Renal cortical epithelial cell (primary cell): Measurements from ENCODE around the gene BTK. TPM values are rescaled to one million over a fixed set of nuclear protein-coding genes. Genes with fewer than 3 reads are reported as not detected.
"Not testable (repeated sequence)": the region's sequence is repeated elsewhere in the genome, so short reads cannot be mapped to it uniquely, and the experiment has no call there.

ENCODE experiments used
- DNase-seq: peaks from one replicate; pipeline ENCODE4 v3.0.0-alpha.2; 2011; ENCODE audit warnings: low read depth
- total RNA-seq: library from RNA; depleted of rRNA; stranded (reverse); fragments of >200 nt; gene quantifications from 2 replicates; pipeline ENCODE4 v1.2.3, GENCODE V29; 2014

BTK gene
- total RNA-seq, 1 donor from 2014 or later, result not detected

GRCh38 chrX:101337776-101338271 is 48.2 kb downstream of the BTK start:
- no peak for DNase-seq

GRCh38 chrX:101334310-101334709 is 51.7 kb downstream of the BTK start:
- not testable (repeated sequence) for DNase-seq

- DNase-seq, result not testable (repeated sequence)
These were observed 59.4 kb downstream of the BTK start for GRCh38 chrX:101326600-101326999.

GRCh38 chrX:101303790-101304189 is 82.2 kb downstream of the BTK start:
- no peak for DNase-seq

Other genes starting within 250 kb of the BTK start
- 0.05 TPM in 1 of 2 replicates, not detected in the other for gene DRP2, start 166.4 kb downstream of the BTK start, total RNA-seq
- 0.10 TPM in 1 of 2 replicates, not detected in the other for gene TAF7L, start 94.9 kb downstream of the BTK start, total RNA-seq
- gene TIMM8A, start 37.4 kb downstream of the BTK start, total RNA-seq, result 1.2 and 10.7 TPM in 2 replicates
- gene RPL36A, start 4.8 kb upstream of the BTK start, total RNA-seq, result 807 and 955 TPM in 2 replicates
- 44.4 and 81.1 TPM in 2 replicates for gene GLA, start 21.7 kb upstream of the BTK start, total RNA-seq
- gene HNRNPH2, start 22.0 kb upstream of the BTK start, total RNA-seq, result 99.3 and 123 TPM in 2 replicates
- 0.69 and 5.5 TPM in 2 replicates for gene ARMCX4, start 99.3 kb upstream of the BTK start, total RNA-seq
- gene ARMCX1, start 164.4 kb upstream of the BTK start, total RNA-seq, result 28.1 and 29.2 TPM in 2 replicates
- gene ARMCX6, start 231.8 kb upstream of the BTK start, total RNA-seq, result 23.9 and 28.7 TPM in 2 replicates
- gene ARMCX3, start 237.0 kb upstream of the BTK start, total RNA-seq, result 66.5 and 93.5 TPM in 2 replicates